Naive B cell (primary cell): Measurements from ENCODE around the gene QRICH1. TPM values are rescaled to one million over a fixed set of nuclear protein-coding genes. Genes with fewer than 3 reads are reported as not detected.

Experiments used
- ATAC-seq, 2 donors: fragments of 150-1000 bp; cut with Tn5 transposase; 2 replicates each; pipeline ENCODE4 v1.10.0; 2021; ENCODE audit warnings: low read depth in 2 of 2, mild to moderate bottlenecking in 2 of 2, moderate library complexity in 2 of 2
- DNase-seq: peaks from one replicate; pipeline ENCODE4 v3.0.0; 2022
- H3K27ac Mint-ChIP-seq, 6 donors: one replicate each; pipeline ENCODE4 v1.8.0; 2020 to 2022; ENCODE audit warnings: mild to moderate bottlenecking in 6 of 6, mixed read lengths in 6 of 6, moderate library complexity in 5 of 6, inconsistent platforms in 2 of 6
- H3K27me3 Mint-ChIP-seq, 3 donors: one replicate each; pipeline ENCODE4 v1.8.0; 2021 to 2022; ENCODE audit warnings: mixed read lengths in 3 of 3, mild to moderate bottlenecking in 1 of 3
- H3K36me3 Mint-ChIP-seq, 2 donors: one replicate each; pipeline ENCODE4 v1.8.0; 2020 to 2022; ENCODE audit warnings: mixed read lengths in 2 of 2, inconsistent platforms in 1 of 2, mild to moderate bottlenecking in 1 of 2
- H3K4me1 Mint-ChIP-seq, 3 donors: one replicate each; pipeline ENCODE4 v1.8.0; 2020 to 2022; ENCODE audit warnings: mixed read lengths in 3 of 3, inconsistent platforms in 1 of 3, mild to moderate bottlenecking in 1 of 3, moderate library complexity in 1 of 3
- H3K4me3 Mint-ChIP-seq, 8 donors: one replicate each; pipeline ENCODE4 v1.8.0; 2020 to 2022; ENCODE audit warnings: mild to moderate bottlenecking in 8 of 8, mixed read lengths in 8 of 8, moderate library complexity in 8 of 8, inconsistent platforms in 2 of 8
- H3K9me3 Mint-ChIP-seq, 7 donors: one replicate each; pipeline ENCODE4 v1.8.0; 2020 to 2022; ENCODE audit warnings: mixed read lengths in 7 of 7, mild to moderate bottlenecking in 5 of 7, inconsistent platforms in 2 of 7, moderate library complexity in 1 of 7
- polyA plus RNA-seq, 6 donors: library from polyadenylated mRNA; unstranded; fragments of 300-500 nt; fragmentation: Illumina TruSeq; gene quantifications; one replicate each; pipeline ENCODE4 v1.2.3, GENCODE V29; 2021; ENCODE audit warnings: low read depth in 6 of 6

QRICH1 gene
- polyA plus RNA-seq, 6 donors from 2014 or later, result 15.3 to 34.5 (median 26.1) TPM

- H3K9me3 Mint-ChIP-seq, result no peaks in the 10 kb centered on the region
- H3K27ac Mint-ChIP-seq, result no peak overlapping the region
- peaks cover 7 to 14% (median 12%) of the 10 kb centered on the region in 3 donors for H3K4me1 Mint-ChIP-seq
- peak overlapping the region in 1 of 8 donors; percentile 18 for H3K4me3 Mint-ChIP-seq
- peaks cover 0 to 2% (median 0%) of the 10 kb centered on the region in 3 donors for H3K27me3 Mint-ChIP-seq
- DNase-seq (no peak), ATAC-seq (no peak)
- no peaks in the 10 kb centered on the region for H3K36me3 Mint-ChIP-seq
These were observed 30.3 kb upstream of the QRICH1 start for GRCh38 chr3:49124203-49124602.

- H3K27ac Mint-ChIP-seq, result no peak overlapping the region
- H3K27me3 Mint-ChIP-seq, result no peaks in the 10 kb centered on the region
- ATAC-seq, result no peak
- DNase-seq, result no peak
- H3K36me3 Mint-ChIP-seq, result no peaks in the 10 kb centered on the region
- peaks cover 11 to 19% (median 16%) of the 10 kb centered on the region in 3 donors for H3K4me1 Mint-ChIP-seq
- peak overlapping the region in 1 of 8 donors; percentile 89 for H3K4me3 Mint-ChIP-seq
- no peaks in the 10 kb centered on the region for H3K9me3 Mint-ChIP-seq
These were observed 29.8 kb upstream of the QRICH1 start for GRCh38 chr3:49123687-49124086.

GRCh38 chr3:49122886-49123545, 29.1 kb upstream of the QRICH1 start:
- peak overlapping the region in 2 of 8 donors; percentile 33 to 89 for H3K4me3 Mint-ChIP-seq

GRCh38 chr3:49122451-49122850, 28.6 kb upstream of the QRICH1 start:
- no peaks in the 10 kb centered on the region for H3K27me3 Mint-ChIP-seq
- ATAC-seq (no peak), DNase-seq (no peak)
- H3K27ac Mint-ChIP-seq, result peak overlapping the region in 4 of 6 donors; percentile 21 to 86 (median 40)
- H3K4me1 Mint-ChIP-seq, result peaks cover 11 to 20% (median 16%) of the 10 kb centered on the region in 3 donors
- no peaks in the 10 kb centered on the region for H3K36me3 Mint-ChIP-seq
- H3K4me3 Mint-ChIP-seq, result peak overlapping the region in 4 of 8 donors; percentile 57 to 93 (median 84)
- no peaks in the 10 kb centered on the region for H3K9me3 Mint-ChIP-seq

More at GRCh38 chr3:49122886-49123545, 29.1 kb upstream of the QRICH1 start:
- H3K4me1 Mint-ChIP-seq, result peaks cover 11 to 20% (median 16%) of the 10 kb centered on the region in 3 donors
- no peaks in the 10 kb centered on the region for H3K36me3 Mint-ChIP-seq
- H3K9me3 Mint-ChIP-seq, result no peaks in the 10 kb centered on the region
- H3K27ac Mint-ChIP-seq, result peak overlapping the region in 1 of 6 donors; percentile 53
- no peaks in the 10 kb centered on the region for H3K27me3 Mint-ChIP-seq
- no peak for DNase-seq
- ATAC-seq, result no peak

- no peaks in the 10 kb centered on the region for H3K36me3 Mint-ChIP-seq
- no peaks in the 10 kb centered on the region for H3K9me3 Mint-ChIP-seq
- no peaks in the 10 kb centered on the region for H3K27me3 Mint-ChIP-seq
- DNase-seq (no peak), ATAC-seq (no peak)
- H3K27ac Mint-ChIP-seq, result peak overlapping the region; percentile 44 to 92 (median 82)
- peak overlapping the region in 7 of 8 donors; percentile 57 to 93 (median 86) for H3K4me3 Mint-ChIP-seq
- H3K4me1 Mint-ChIP-seq, result peaks cover 11 to 20% (median 16%) of the 10 kb centered on the region in 3 donors
These were observed 28.2 kb upstream of the QRICH1 start for GRCh38 chr3:49122022-49122421.

- ATAC-seq (no peak), DNase-seq (no peak)
- peaks cover 0 to 5% of the 10 kb centered on the region in 2 donors for H3K36me3 Mint-ChIP-seq
- H3K27ac Mint-ChIP-seq, result peak overlapping the region; percentile 85 to 92 (median 88)
- peak overlapping the region; percentile 79 to 93 (median 88) for H3K4me3 Mint-ChIP-seq
- H3K9me3 Mint-ChIP-seq, result no peaks in the 10 kb centered on the region
- peaks cover 11 to 20% (median 16%) of the 10 kb centered on the region in 3 donors for H3K4me1 Mint-ChIP-seq
- H3K27me3 Mint-ChIP-seq, result no peaks in the 10 kb centered on the region
These were observed 27.4 kb upstream of the QRICH1 start for GRCh38 chr3:49121132-49121736.

GRCh38 chr3:49120438-49121131, 26.7 kb upstream of the QRICH1 start, which contains the start of gene USP19:
TSS of gene USP19 (minus strand) at chr3:49120823. CDS start at chr3:49119145, 1,678 bp downstream.
- ATAC-seq, result peak; percentile 90 to 92
- DNase-seq, result peak; percentile 93
- H3K4me3 Mint-ChIP-seq, result peak within 1 kb of the TSS; percentile 79 to 93 (median 88)
- peaks cover 11 to 20% (median 16%) of the 10 kb centered on the region in 3 donors for H3K4me1 Mint-ChIP-seq
- H3K36me3 Mint-ChIP-seq, result peaks cover 0 to 12% of the 10 kb centered on the region in 2 donors
- H3K9me3 Mint-ChIP-seq, result no peaks in the 10 kb centered on the region
- H3K27ac Mint-ChIP-seq, result peak within 1 kb of the TSS; percentile 85 to 92 (median 89)
- no peaks in the 10 kb centered on the region for H3K27me3 Mint-ChIP-seq

GRCh38 chr3:49120096-49120437, 26.2 kb upstream of the QRICH1 start:
- ATAC-seq, result peak; percentile 19 to 21

GRCh38 chr3:49119439-49119838, 25.6 kb upstream of the QRICH1 start:
- H3K27ac Mint-ChIP-seq, result peak overlapping the region in 3 of 6 donors; percentile 86 to 92 (median 88)
- peaks cover 11 to 20% (median 16%) of the 10 kb centered on the region in 3 donors for H3K4me1 Mint-ChIP-seq
- DNase-seq, result no peak
- ATAC-seq, result no peak
- peaks cover 5 to 17% of the 10 kb centered on the region in 2 donors for H3K36me3 Mint-ChIP-seq
- peak overlapping the region in 7 of 8 donors; percentile 9 to 93 (median 86) for H3K4me3 Mint-ChIP-seq
- no peaks in the 10 kb centered on the region for H3K9me3 Mint-ChIP-seq
- H3K27me3 Mint-ChIP-seq, result no peaks in the 10 kb centered on the region

More at GRCh38 chr3:49120096-49120437, 26.2 kb upstream of the QRICH1 start:
- peak overlapping the region; percentile 44 to 92 (median 89) for H3K27ac Mint-ChIP-seq
- no peaks in the 10 kb centered on the region for H3K27me3 Mint-ChIP-seq
- H3K4me3 Mint-ChIP-seq, result peak overlapping the region; percentile 79 to 93 (median 88)
- H3K9me3 Mint-ChIP-seq, result no peaks in the 10 kb centered on the region
- peaks cover 4 to 17% of the 10 kb centered on the region in 2 donors for H3K36me3 Mint-ChIP-seq
- peak; percentile 26 for DNase-seq
- H3K4me1 Mint-ChIP-seq, result peaks cover 11 to 20% (median 16%) of the 10 kb centered on the region in 3 donors

GRCh38 chr3:49119036-49119435, 25.2 kb upstream of the QRICH1 start:
- no peak for DNase-seq
- no peak for ATAC-seq
- Mint-ChIP-seq H3K4me1 (peaks cover 11 to 20% (median 16%) of the 10 kb centered on the region in 3 donors), H3K27me3 (no peaks in the 10 kb centered on the region), H3K4me3 (peak overlapping the region in 5 of 8 donors; percentile 35 to 93 (median 86)), H3K36me3 (peaks cover 5 to 17% of the 10 kb centered on the region in 2 donors), H3K9me3 (no peaks in the 10 kb centered on the region), H3K27ac (peak overlapping the region in 1 of 6 donors; percentile 92)

- peaks cover 9 to 39% of the 10 kb centered on the region in 2 donors for H3K36me3 Mint-ChIP-seq
- H3K27ac Mint-ChIP-seq, result peak overlapping the region in 1 of 6 donors; percentile 47
- H3K4me3 Mint-ChIP-seq, result no peak overlapping the region
- no peaks in the 10 kb centered on the region for H3K9me3 Mint-ChIP-seq
- ATAC-seq, result no peak
- DNase-seq, result no peak
- no peaks in the 10 kb centered on the region for H3K27me3 Mint-ChIP-seq
- peaks cover 5 to 13% (median 13%) of the 10 kb centered on the region in 3 donors for H3K4me1 Mint-ChIP-seq
These were observed 18.4 kb upstream of the QRICH1 start for GRCh38 chr3:49112262-49112661.

GRCh38 chr3:49111347-49111746, 17.5 kb upstream of the QRICH1 start:
- DNase-seq (no peak), ATAC-seq (no peak)
- no peak overlapping the region for H3K27ac Mint-ChIP-seq
- H3K36me3 Mint-ChIP-seq, result peaks cover 9 to 35% of the 10 kb centered on the region in 2 donors
- no peaks in the 10 kb centered on the region for H3K27me3 Mint-ChIP-seq
- peaks cover 5 to 15% (median 13%) of the 10 kb centered on the region in 3 donors for H3K4me1 Mint-ChIP-seq
- H3K4me3 Mint-ChIP-seq, result no peak overlapping the region
- no peaks in the 10 kb centered on the region for H3K9me3 Mint-ChIP-seq

GRCh38 chr3:49110780-49111179, 16.9 kb upstream of the QRICH1 start:
- H3K9me3 Mint-ChIP-seq, result no peaks in the 10 kb centered on the region
- ATAC-seq (no peak), DNase-seq (no peak)
- H3K36me3 Mint-ChIP-seq, result peaks cover 9 to 29% of the 10 kb centered on the region in 2 donors
- H3K4me3 Mint-ChIP-seq, result no peak overlapping the region
- H3K27me3 Mint-ChIP-seq, result no peaks in the 10 kb centered on the region
- H3K4me1 Mint-ChIP-seq, result peaks cover 6 to 18% (median 14%) of the 10 kb centered on the region in 3 donors
- H3K27ac Mint-ChIP-seq, result no peak overlapping the region
